Activated naive CD4-positive, alpha-beta T cell treated with anti-CD3 and anti-CD28 coated beads, Interleukin-2, amount 10 ng/mL, durations not matched to agents 7 days and 5 days (primary cell): Measurements from ENCODE around the gene HMGXB3.

ENCODE experiments used
- CTCF ChIA-PET: fragments of 350-600 bp; sonication (Branson Sonifier 250); formaldehyde crosslinking; loops from one replicate; lab custom pipeline; 2021; ENCODE audit warnings: antibody characterized with exemption; lab: Charles Lee
- DNase-seq: peaks from one replicate; pipeline ENCODE4 v3.0.0-alpha.2; 2020
- H3K27ac Mint-ChIP-seq: one replicate; pipeline ENCODE4 v1.8.0; 2021; ENCODE audit warnings: mild to moderate bottlenecking, moderate library complexity, mixed read lengths
- H3K27me3 Mint-ChIP-seq: one replicate; pipeline ENCODE4 v1.8.0; 2021; ENCODE audit warnings: mild to moderate bottlenecking, mixed read lengths
- H3K36me3 Mint-ChIP-seq: one replicate; pipeline ENCODE4 v1.8.0; 2021; ENCODE audit warnings: mixed read lengths
- H3K4me1 Mint-ChIP-seq: one replicate; pipeline ENCODE4 v1.8.0; 2021; ENCODE audit warnings: mixed read lengths
- H3K4me3 Mint-ChIP-seq: one replicate; pipeline ENCODE4 v1.8.0; 2021; ENCODE audit warnings: mild to moderate bottlenecking, moderate library complexity, mixed read lengths
- H3K9me3 Mint-ChIP-seq: one replicate; pipeline ENCODE4 v1.8.0; 2021; ENCODE audit warnings: mixed read lengths

HMGXB3 gene

DNA sequence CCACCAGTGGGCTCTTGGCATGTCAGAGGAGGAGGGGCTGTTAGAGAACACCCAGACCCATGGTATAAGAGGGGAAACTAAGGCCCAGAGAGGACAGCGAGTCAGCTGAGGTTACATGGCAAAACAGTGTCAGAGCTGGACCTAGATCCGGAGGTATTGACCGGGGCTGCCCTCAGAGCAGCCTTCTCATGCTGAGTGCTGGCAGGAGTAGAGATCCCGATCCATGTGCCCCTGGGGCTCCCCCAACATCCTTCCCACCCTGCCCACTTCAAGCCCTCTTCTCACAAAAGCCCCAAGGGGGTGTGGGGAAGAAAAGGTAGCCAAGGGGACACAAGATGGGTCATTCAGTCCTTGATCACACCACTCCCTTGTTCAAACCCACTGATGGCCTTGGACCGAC lies 65.9 kb downstream of the HMGXB3 start:
- Mint-ChIP-seq H3K9me3 (no peaks in the 10 kb centered on the region), H3K27ac (no peak overlapping the region), H3K27me3 (peaks cover 29% of the 10 kb centered on the region), H3K4me3 (no peak overlapping the region), H3K4me1 (peaks cover 20% of the 10 kb centered on the region), H3K36me3 (no peaks in the 10 kb centered on the region)
- CTCF ChIA-PET, result interaction anchor here (0.9 kb wide), 1 partner anchor 56 kb away, joined by 3 read pairs; no protein-coding TSS in a partner anchor
- peak; percentile 1 for DNase-seq

DNA sequence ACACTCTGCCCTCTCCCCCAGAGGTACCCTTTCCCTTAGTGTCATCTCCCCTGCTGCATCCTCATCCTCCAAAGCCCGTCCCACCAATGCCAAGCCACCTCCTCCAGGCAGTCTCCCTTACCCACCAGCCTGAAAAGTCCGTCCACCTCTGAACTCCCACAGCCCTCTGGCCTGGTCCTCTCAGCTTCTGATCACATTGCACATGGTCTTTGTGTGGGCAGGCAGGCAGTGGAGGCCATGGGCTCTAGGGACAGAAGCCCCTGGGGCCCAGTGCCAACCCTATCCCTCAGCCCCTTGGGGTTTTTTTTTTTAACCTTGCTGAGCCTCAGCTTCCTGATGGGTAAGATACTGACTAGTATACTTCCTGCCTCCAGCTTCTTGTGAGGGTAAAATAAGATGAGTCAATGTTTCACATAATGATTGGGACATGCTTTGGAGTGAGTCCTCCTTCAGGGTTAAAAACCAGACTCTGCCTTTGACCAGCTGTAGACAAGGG lies 66.4 kb downstream of the HMGXB3 start:
- Mint-ChIP-seq H3K4me3 (no peak overlapping the region), H3K27me3 (peaks cover 29% of the 10 kb centered on the region), H3K27ac (no peak overlapping the region), H3K9me3 (no peaks in the 10 kb centered on the region), H3K4me1 (peaks cover 20% of the 10 kb centered on the region), H3K36me3 (no peaks in the 10 kb centered on the region)
- DNase-seq, result peak; percentile 20
- CTCF ChIA-PET, result interaction anchor here (0.9 kb wide), 1 partner anchor 56 kb away, joined by 3 read pairs; no protein-coding TSS in a partner anchor

DNA sequence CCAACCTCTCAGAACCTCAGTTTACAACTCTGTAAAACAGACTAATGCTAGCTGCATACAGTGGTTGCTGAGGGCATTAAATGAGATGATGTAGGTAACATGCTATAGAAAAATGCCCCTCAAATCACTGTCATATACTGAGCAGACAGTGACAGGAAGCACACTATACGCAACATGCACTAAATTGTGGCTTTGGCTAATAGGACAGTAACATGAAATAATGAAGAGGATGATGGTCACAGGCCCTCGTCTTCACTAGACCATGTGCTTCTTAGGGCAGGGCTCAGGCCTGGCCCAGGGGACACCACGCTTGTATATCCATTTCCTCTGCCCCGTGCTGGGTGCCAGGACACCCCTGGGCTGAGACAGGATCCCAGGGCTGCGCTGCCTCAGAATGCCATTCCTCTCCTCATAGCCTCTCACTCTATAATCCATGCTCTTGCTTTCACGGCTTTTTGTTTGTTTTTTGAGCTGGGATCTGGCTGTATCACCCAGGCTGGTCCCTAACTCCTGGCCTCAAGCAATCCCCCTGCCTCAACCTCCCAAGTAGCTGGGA lies 66.9 kb downstream of the HMGXB3 start:
- Mint-ChIP-seq H3K9me3 (no peaks in the 10 kb centered on the region), H3K4me3 (no peak overlapping the region), H3K36me3 (no peaks in the 10 kb centered on the region), H3K27me3 (peaks cover 29% of the 10 kb centered on the region), H3K27ac (no peak overlapping the region), H3K4me1 (peaks cover 20% of the 10 kb centered on the region)
- peak; percentile 14 for DNase-seq
- CTCF ChIA-PET, result interaction anchor here (0.9 kb wide), 1 partner anchor 55 kb away, joined by 3 read pairs; no protein-coding TSS in a partner anchor

- Mint-ChIP-seq H3K27me3 (peaks cover 28% of the 10 kb centered on the region), H3K9me3 (no peaks in the 10 kb centered on the region), H3K27ac (no peak overlapping the region), H3K36me3 (no peaks in the 10 kb centered on the region), H3K4me3 (no peak overlapping the region), H3K4me1 (peaks cover 20% of the 10 kb centered on the region)
- DNase-seq, result peak; percentile 7
- CTCF ChIA-PET, result interaction anchor here (1.1 kb wide), 1 partner anchor 54 kb away, joined by 3 read pairs; no protein-coding TSS in a partner anchor
These were observed 67.5 kb downstream of the HMGXB3 start for GRCh38 chr5:150068071-150068470.

GRCh38 chr5:150068472-150068871 lies 67.9 kb downstream of the HMGXB3 start:
- H3K9me3 Mint-ChIP-seq, result no peaks in the 10 kb centered on the region
- peak; percentile 16 for DNase-seq

GRCh38 chr5:150068961-150069645 lies 68.6 kb downstream of the HMGXB3 start:
- Mint-ChIP-seq H3K27ac (no peak overlapping the region), H3K36me3 (no peaks in the 10 kb centered on the region), H3K4me1 (peaks cover 20% of the 10 kb centered on the region), H3K4me3 (no peak overlapping the region), H3K9me3 (no peaks in the 10 kb centered on the region), H3K27me3 (peaks cover 20% of the 10 kb centered on the region)
- CTCF ChIA-PET, result interaction anchor here (1.1 kb wide), 1 partner anchor 53 kb away, joined by 3 read pairs; no protein-coding TSS in a partner anchor
- peak; percentile 11 for DNase-seq

More at GRCh38 chr5:150068472-150068871, 67.9 kb downstream of the HMGXB3 start:
- no peak overlapping the region for H3K4me3 Mint-ChIP-seq
- H3K4me1 Mint-ChIP-seq, result peaks cover 20% of the 10 kb centered on the region
- H3K27me3 Mint-ChIP-seq, result peaks cover 24% of the 10 kb centered on the region
- CTCF ChIA-PET, result interaction anchor here (1.1 kb wide), 1 partner anchor 54 kb away, joined by 3 read pairs; no protein-coding TSS in a partner anchor
- no peak overlapping the region for H3K27ac Mint-ChIP-seq
- H3K36me3 Mint-ChIP-seq, result no peaks in the 10 kb centered on the region

GRCh38 chr5:150069672-150070627 lies 69.4 kb downstream of the HMGXB3 start:
- Mint-ChIP-seq H3K4me3 (no peak overlapping the region), H3K36me3 (no peaks in the 10 kb centered on the region), H3K9me3 (no peaks in the 10 kb centered on the region), H3K27ac (no peak overlapping the region), H3K4me1 (peaks cover 20% of the 10 kb centered on the region), H3K27me3 (peaks cover 11% of the 10 kb centered on the region)
- peak; percentile 10 for DNase-seq
- CTCF ChIA-PET, result no interaction called here

GRCh38 chr5:150070821-150071220 lies 70.3 kb downstream of the HMGXB3 start:
- Mint-ChIP-seq H3K4me1 (peaks cover 20% of the 10 kb centered on the region), H3K27ac (no peak overlapping the region), H3K9me3 (no peaks in the 10 kb centered on the region), H3K27me3 (peaks cover 5% of the 10 kb centered on the region), H3K36me3 (no peaks in the 10 kb centered on the region), H3K4me3 (no peak overlapping the region)
- peak; percentile 6 for DNase-seq
- CTCF ChIA-PET, result no interaction called here

DNA sequence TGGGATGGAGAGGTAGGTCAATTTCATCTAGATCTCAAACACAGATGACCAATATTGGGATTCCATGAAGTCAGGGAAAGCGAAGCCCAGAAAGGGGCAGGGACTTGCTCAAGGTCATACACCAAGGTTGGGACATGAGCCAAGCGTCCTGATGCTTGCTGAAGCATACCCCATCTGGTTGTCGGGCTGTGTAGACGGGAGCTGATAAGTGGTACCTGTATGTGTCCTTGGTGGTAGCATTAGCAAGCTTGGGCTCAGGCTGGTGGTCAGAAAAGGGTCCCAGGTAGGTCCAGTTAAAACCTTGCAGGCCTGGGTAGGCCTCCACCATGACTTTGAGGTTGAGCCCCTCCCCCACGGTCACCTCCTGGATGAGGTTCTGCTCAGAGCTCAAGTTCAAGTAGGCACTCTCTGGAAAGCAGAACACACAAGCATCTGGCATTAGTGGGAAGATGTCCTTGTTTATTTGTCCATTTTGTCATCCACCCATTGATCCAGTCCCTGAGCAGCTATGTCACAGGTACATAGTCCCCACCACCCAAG lies 72.6 kb downstream of the HMGXB3 start:
- H3K27ac Mint-ChIP-seq, result no peak overlapping the region
- H3K36me3 Mint-ChIP-seq, result no peaks in the 10 kb centered on the region
- H3K9me3 Mint-ChIP-seq, result no peaks in the 10 kb centered on the region
- CTCF ChIA-PET, result no interaction called here
- H3K27me3 Mint-ChIP-seq, result peaks cover 7% of the 10 kb centered on the region
- H3K4me3 Mint-ChIP-seq, result no peak overlapping the region
- peak; percentile 17 for DNase-seq
- H3K4me1 Mint-ChIP-seq, result no peaks in the 10 kb centered on the region

GRCh38 chr5:150073677-150074076 lies 73.1 kb downstream of the HMGXB3 start:
- H3K4me1 Mint-ChIP-seq, result no peaks in the 10 kb centered on the region
- H3K27me3 Mint-ChIP-seq, result peaks cover 13% of the 10 kb centered on the region
- no peaks in the 10 kb centered on the region for H3K36me3 Mint-ChIP-seq
- H3K4me3 Mint-ChIP-seq, result no peak overlapping the region
- no peak for DNase-seq
- H3K9me3 Mint-ChIP-seq, result no peaks in the 10 kb centered on the region
- CTCF ChIA-PET, result no interaction called here
- H3K27ac Mint-ChIP-seq, result no peak overlapping the region

- Mint-ChIP-seq H3K27ac (no peak overlapping the region), H3K9me3 (no peaks in the 10 kb centered on the region), H3K27me3 (peaks cover 18% of the 10 kb centered on the region), H3K4me1 (no peaks in the 10 kb centered on the region), H3K36me3 (no peaks in the 10 kb centered on the region), H3K4me3 (no peak overlapping the region)
- CTCF ChIA-PET, result interaction anchor here (0.6 to 1.2 kb wide), 2 partner anchors 44 to 65 kb away, joined by 3 to 4 read pairs; no protein-coding TSS in a partner anchor
- no peak for DNase-seq
These were observed 74.7 kb downstream of the HMGXB3 start for GRCh38 chr5:150075233-150075632.

- CTCF ChIA-PET, result interaction anchor here (0.6 to 1.2 kb wide), 2 partner anchors 43 to 66 kb away, joined by 3 to 4 read pairs; no protein-coding TSS in a partner anchor
These were observed 75.3 kb downstream of the HMGXB3 start for GRCh38 chr5:150075806-150076205.

GRCh38 chr5:150077060-150077459 lies 76.5 kb downstream of the HMGXB3 start:
- no peak overlapping the region for H3K27ac Mint-ChIP-seq
- no peaks in the 10 kb centered on the region for H3K4me1 Mint-ChIP-seq
- no peaks in the 10 kb centered on the region for H3K36me3 Mint-ChIP-seq
- CTCF ChIA-PET, result no interaction called here
- H3K4me3 Mint-ChIP-seq, result no peak overlapping the region
- peaks cover 24% of the 10 kb centered on the region for H3K27me3 Mint-ChIP-seq
- H3K9me3 Mint-ChIP-seq, result no peaks in the 10 kb centered on the region
- no peak for DNase-seq

More at GRCh38 chr5:150075806-150076205, 75.3 kb downstream of the HMGXB3 start:
- no peaks in the 10 kb centered on the region for H3K4me1 Mint-ChIP-seq
- H3K36me3 Mint-ChIP-seq, result no peaks in the 10 kb centered on the region
- H3K27ac Mint-ChIP-seq, result no peak overlapping the region
- H3K4me3 Mint-ChIP-seq, result no peak overlapping the region
- no peaks in the 10 kb centered on the region for H3K9me3 Mint-ChIP-seq
- peak; percentile 20 for DNase-seq
- peaks cover 18% of the 10 kb centered on the region for H3K27me3 Mint-ChIP-seq
